Liver (tissue), 3 donors: Measurements from ENCODE around the gene ANP32B.

Experiments used
- RAD21 ChIP-seq, 2 donors: IDR thresholded peaks; 2 replicates each; pipeline ENCODE4 v1.6.1; 2016; ENCODE audit warnings: antibody characterized with exemption in 2 of 2, mild to moderate bottlenecking in 2 of 2
- TAF1 ChIP-seq: conservative IDR thresholded peaks from 2 replicates; pipeline ENCODE4 v1.6.1; 2016; ENCODE audit warnings: antibody characterized with exemption, mild to moderate bottlenecking
- YY1 ChIP-seq: IDR thresholded peaks from 2 replicates; pipeline ENCODE4 v1.6.1; 2016; ENCODE audit warnings: antibody characterized with exemption, mild to moderate bottlenecking
- TF ChIP-seq, protein P1 (sequence below): fragments of 150-350 bp; IDR thresholded peaks from 2 replicates; pipeline ENCODE4 v1.5.1; 2017; ENCODE audit warnings: improper control_type of control experiment, low read depth, low read length; ENCODE audit not compliant: missing input control
- donor health status: healthy.
- donor health status: healthy.

DNA sequence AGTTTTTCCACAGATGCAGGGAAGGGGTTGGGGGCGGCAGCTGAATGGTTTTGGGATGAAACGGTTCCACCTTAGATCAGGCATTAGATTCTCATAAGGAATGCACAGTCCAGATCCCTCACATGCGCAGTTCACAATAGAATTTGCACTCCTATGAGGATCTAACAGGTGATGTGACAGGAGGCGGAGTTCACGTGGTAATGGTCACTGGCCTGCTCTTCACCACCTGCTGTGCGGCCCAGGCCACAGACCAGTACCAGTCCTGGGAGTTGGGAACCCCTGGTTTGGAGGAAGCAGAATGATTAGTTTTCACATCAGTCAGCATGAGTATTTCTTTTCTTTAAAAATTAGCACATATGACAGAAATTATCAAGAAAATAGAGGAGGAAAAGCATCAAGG is 26.3 kb downstream of the ANP32B start:
- TF ChIP-seq, protein P1, sequence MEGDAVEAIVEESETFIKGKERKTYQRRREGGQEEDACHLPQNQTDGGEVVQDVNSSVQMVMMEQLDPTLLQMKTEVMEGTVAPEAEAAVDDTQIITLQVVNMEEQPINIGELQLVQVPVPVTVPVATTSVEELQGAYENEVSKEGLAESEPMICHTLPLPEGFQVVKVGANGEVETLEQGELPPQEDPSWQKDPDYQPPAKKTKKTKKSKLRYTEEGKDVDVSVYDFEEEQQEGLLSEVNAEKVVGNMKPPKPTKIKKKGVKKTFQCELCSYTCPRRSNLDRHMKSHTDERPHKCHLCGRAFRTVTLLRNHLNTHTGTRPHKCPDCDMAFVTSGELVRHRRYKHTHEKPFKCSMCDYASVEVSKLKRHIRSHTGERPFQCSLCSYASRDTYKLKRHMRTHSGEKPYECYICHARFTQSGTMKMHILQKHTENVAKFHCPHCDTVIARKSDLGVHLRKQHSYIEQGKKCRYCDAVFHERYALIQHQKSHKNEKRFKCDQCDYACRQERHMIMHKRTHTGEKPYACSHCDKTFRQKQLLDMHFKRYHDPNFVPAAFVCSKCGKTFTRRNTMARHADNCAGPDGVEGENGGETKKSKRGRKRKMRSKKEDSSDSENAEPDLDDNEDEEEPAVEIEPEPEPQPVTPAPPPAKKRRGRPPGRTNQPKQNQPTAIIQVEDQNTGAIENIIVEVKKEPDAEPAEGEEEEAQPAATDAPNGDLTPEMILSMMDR = no peak
- TF ChIP-seq YY1 (no peak), RAD21 (IDR thresholded peaks at IDR 0.05) (no peak), TAF1 (no peak)
